ENCODE data around the gene FNBP1.

GRCh38 chr9:129994882-129995281 lies 48.1 kb downstream of the FNBP1 start:
- no peak for TF ChIP-seq POLR2A (IDR thresholded peaks at IDR 0.05)
- no peak for TF ChIP-seq CTCF (IDR thresholded peaks at IDR 0.05)
- peak in 1 of 2 donors; percentile 11 for TF ChIP-seq POLR2AphosphoS5 (IDR thresholded peaks at IDR 0.05; ENCODE audit: insufficient read depth in 1 of 2, low read depth in 1 of 2)

Data from vagina (tissue), 2 donors.